GM13976 (cell line): ENCODE measurements around the gene GABRR3.
A peak's percentile ranks its signal among the peaks of the same experiment; 100 is the strongest.

Experiments
- DNase-seq: peaks from one replicate; pipeline ENCODE4 v3.0.0; 2012; ENCODE audit warnings: low spot score
- CTCF ChIP-seq: IDR thresholded peaks from 2 replicates; pipeline ENCODE4 v1.5.1; 2012; ENCODE audit warnings: borderline replicate concordance, mild to moderate bottlenecking; ENCODE audit not compliant: insufficient read depth; ENCODE audit errors: extremely low read depth, missing control alignments, control extremely low read depth
- in situ Hi-C: fragments of 300-500 bp; cut with MboI; formaldehyde crosslinking; loops from one replicate; pipeline ENCODE4 v1.12.0; 2022; ENCODE audit warnings: low sequenced_read_pairs, mixed read lengths, inconsistent platforms; ENCODE audit not compliant: unreplicated experiment

Gene GABRR3

GRCh38 chr3:98056035-98056434 lies 20.9 kb upstream of the GABRR3 start:
- no peak for TF ChIP-seq CTCF
- in situ Hi-C loops, result no loop called here
- DNase-seq, result no peak

- in situ Hi-C loops, result loop anchor here (25.0 kb wide), 1 partner anchor 763 kb away; no protein-coding TSS in a partner anchor
- TF ChIP-seq CTCF, result no peak
- no peak for DNase-seq
Measured at GRCh38 chr3:98049271-98049670, 14.2 kb upstream of the GABRR3 start.

- no peak for TF ChIP-seq CTCF
- in situ Hi-C loops, result loop anchor here (25.0 kb wide), 1 partner anchor 764 kb away; no protein-coding TSS in a partner anchor
- no peak for DNase-seq
Measured at GRCh38 chr3:98048586-98048985, 13.5 kb upstream of the GABRR3 start.

- no peak for TF ChIP-seq CTCF
- in situ Hi-C loops, result loop anchor here (5.0 to 25.0 kb wide), 2 partner anchors 291 to 771 kb away; no protein-coding TSS in a partner anchor
Measured at GRCh38 chr3:98041350-98041749, 6.2 kb upstream of the GABRR3 start.

GRCh38 chr3:98039322-98040024 lies 4.4 kb upstream of the GABRR3 start:
- in situ Hi-C loops, result loop anchor here (5.0 to 25.0 kb wide), 3 partner anchors 293 to 773 kb away; no protein-coding TSS in a partner anchor
- TF ChIP-seq CTCF, result peak; percentile 84
- peak; percentile 42 for DNase-seq

More at GRCh38 chr3:98041350-98041749, 6.2 kb upstream of the GABRR3 start:
- no peak for DNase-seq

GRCh38 chr3:98038876-98039275 lies 3.8 kb upstream of the GABRR3 start:
- in situ Hi-C loops, result loop anchor here (10.0 to 25.0 kb wide), 2 partner anchors 566 to 773 kb away; no protein-coding TSS in a partner anchor
- no peak for DNase-seq

More at GRCh38 chr3:98038876-98039275, 3.8 kb upstream of the GABRR3 start:
- TF ChIP-seq CTCF, result no peak
